HG03039 (cell line): ENCODE results near the gene SWT1.
"Not testable (repeated sequence)": the region's sequence is repeated elsewhere in the genome, so short reads cannot be mapped to it uniquely, and the experiment has no call there.

ENCODE experiments used
- ATAC-seq: cut with Tn5 transposase; IDR thresholded peaks from one replicate; pipeline ENCODE4 v1.9.1; 2021; ENCODE audit warnings: mild to moderate bottlenecking, moderate library complexity; ENCODE audit not compliant: unreplicated experiment

SWT1 gene

DNA sequence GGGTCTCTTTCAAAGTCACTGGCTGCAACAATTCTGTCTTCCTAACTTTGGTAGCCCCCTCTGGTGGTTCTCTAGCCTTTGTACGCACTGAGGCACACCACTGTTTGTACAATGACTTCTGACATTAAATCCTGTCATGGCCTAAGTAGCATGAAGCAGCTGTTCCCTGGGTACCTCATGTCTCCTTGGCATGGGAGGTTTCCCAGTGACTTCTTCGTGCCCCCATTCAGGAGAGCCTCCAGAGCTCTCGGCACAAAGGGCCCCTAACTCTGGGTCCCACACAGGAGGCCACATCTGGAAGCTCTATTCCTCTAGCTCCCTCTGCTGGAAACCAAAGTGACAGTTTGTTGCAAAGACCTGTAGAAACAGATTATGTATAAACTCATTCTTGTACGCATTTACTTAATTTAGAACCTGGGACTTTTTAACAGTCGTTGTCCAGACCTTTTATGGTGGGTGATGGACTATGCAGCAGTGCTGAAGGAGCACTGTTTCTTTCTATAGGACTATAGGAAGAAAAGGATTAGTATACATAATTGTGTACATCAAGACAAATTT, 13.4 kb downstream of the SWT1 start:
- peak; percentile 78 for ATAC-seq

DNA sequence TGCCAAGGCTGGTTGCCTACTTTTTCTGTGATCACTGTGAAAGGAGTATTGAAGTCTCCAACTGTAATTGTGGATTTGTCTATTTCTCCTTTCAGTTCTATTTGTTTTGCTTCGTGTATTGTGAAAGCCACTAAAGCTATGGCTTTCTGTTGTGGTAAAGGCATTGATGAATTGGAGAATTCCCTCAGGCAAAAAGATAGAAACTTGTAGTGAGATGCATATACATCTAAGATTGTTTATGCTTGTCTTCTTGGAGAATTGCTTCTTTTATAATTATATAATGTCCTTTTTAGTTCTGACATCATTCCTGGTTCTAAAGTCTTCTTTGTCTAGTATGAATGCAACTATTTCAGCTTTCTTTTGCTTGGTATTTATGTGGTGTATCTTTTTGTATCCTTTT, 36.8 kb downstream of the SWT1 start:
- no peak for ATAC-seq

DNA sequence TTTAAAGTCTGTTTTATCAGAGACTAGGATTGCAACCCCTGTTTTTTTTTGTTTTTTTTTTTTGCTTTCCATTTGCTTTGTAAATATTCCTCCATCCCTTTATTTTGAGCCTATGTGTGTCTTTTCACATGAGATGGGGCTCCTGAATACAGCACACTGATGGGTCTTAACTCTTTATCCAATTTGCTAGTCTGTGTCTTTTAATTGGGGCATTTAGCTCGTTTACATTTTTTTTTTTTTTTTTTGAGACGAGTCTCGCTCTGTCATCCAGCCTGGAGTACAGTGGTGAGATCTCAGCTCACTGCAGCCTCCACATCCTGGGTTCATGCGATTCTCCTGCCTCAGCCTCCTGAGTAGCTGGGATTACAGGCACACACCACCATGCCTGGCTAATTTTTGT, 41.7 kb downstream of the SWT1 start:
- ATAC-seq = not testable (repeated sequence)

DNA sequence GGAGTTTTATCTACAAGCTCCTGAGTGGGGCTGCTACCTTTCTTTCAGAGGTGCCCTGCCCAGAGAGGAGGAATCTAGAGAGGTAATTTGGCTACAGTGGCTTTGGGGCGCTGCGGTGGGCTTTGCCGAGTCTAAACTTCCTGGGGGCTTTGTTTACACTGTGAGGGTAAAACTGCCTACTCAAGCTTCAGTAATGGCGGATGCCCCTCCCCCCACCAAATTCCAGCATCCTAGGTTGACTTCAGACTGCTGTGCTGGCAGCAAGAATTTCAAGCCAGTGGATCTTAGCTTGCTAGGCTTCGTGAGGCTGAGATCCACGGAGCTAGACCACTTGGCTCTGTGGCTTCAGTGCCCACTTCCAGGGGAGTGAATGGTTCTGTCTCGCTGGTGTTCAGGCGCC, 43.9 kb downstream of the SWT1 start:
- no peak for ATAC-seq

DNA sequence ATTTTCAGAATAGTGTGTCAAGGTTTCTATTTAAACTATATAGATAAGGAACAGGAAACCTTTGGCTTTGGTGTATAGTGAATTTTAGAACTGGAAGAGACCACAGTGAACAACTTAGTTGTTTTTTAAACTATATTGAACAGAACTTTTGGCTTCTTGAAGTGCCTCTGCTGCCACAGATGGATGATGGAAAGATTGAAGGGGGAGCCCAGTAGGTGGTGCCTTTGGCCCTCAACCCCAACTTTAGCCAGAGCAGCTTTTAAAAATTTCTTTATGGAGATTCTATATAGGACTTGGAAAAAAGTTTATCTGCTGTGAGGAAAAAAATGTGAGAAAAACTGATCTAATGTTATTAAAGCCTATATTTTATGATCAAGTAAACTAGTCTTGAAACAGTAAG, 50.2 kb downstream of the SWT1 start:
- ATAC-seq = no peak

DNA sequence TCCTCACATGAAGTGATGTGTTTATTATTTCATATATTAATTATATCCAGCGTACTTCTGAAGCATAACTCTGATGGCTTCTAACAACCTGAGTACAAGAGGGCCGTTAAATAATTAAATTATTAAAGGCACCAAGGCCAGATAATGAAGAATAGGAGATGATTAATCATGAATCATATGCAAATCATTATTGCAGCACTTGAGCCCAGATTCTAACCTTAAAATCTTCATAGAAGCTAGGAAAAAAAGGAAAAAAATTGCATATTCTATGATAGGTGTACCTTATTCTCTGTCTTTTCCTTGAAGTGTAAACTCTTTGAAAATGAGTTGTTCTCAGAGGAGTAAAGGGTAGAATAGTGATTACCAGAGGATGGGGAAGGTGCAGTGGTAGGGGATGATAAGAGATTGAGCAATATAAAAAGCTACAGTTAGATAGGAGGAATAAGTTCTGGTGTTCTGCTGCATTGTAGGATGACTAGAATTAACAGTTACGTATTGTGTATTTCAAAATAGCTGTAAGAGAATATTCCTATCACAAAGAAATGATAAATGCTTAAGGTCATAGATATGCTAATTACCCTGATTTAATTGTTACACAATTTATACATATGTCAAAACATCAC, 51.1 kb downstream of the SWT1 start:
- no peak for ATAC-seq

DNA sequence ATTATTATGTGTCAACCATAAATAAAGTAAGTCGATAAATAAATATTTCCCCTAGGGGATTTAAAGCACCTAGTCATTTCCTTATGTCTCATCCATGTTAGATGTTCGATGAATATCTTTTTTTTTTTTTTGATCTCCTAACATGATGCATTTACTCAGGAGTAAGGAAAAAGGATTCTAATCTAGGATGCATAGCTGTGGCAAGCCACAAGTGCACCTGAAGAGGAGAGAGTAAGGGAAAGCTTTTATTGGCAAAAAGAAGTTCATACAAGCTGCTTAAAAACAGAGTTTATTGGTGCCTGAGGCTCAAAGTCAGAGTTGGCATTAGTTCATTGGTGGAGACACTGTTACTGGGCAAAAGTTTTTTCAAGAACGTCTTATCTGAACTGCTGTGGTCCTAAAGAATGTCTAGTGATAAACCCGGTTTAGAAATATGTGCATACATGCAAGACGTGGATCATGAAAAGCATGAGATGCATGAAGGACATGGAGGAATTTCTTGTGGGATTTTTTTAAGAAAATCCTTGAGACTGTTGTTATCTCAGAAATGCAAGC, 51.7 kb downstream of the SWT1 start:
- no peak for ATAC-seq

DNA sequence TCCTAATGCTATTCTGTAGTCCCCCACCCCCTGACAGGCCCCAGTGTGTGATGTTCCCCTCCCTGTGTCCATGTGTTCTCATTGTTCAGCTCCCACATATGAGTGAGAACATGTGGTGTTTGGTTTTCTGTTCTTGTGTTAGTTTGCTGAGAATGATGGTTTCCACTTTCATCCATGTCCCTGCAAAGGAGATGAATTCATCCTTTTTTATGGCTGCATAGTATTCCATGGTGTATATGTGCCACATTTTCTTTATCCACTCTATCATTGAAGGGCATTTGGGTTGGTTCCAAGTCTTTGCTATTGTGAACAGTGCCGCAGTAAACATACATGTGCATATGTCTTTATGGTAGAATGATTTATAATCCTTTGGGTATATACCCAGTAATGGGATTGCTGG, 52.4 kb downstream of the SWT1 start:
- not testable (repeated sequence) for ATAC-seq

DNA sequence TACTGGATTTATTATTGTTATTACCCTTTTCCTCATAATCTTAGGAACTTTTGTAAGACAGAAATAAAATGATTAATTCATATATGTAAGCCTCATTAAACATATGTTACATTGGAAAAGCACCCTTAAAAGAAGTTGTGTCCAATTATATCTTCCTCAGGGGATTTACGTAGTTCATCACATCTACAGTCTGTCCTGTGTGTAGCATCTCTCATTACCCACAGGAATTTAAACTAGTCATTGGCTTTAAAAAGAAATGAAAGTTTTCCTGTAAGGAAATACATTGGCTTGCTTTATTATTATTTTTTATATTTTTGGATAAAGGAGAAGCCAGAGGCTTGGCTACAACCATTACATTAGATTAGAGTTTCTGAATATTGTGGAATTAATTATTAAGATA, 56.1 kb downstream of the SWT1 start:
- no peak for ATAC-seq

DNA sequence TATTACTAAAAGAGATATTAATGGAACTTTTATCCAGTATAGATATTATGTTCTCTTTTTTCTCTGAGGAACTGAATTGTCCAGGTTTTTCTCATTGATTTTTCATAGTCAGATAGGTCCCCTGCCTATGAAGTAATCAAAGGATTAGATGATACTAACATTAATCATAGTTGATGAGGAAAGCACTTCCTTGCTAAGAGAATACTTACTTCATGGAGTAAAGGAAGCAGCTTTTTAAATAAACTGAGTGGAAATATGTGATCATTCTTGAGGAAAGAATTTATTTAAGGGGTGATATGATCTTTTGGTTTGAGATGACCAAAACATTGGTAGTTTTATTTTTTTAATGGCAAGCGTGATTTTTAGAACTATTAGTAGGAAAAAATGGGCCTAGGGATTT, 58.9 kb downstream of the SWT1 start:
- no peak for ATAC-seq

DNA sequence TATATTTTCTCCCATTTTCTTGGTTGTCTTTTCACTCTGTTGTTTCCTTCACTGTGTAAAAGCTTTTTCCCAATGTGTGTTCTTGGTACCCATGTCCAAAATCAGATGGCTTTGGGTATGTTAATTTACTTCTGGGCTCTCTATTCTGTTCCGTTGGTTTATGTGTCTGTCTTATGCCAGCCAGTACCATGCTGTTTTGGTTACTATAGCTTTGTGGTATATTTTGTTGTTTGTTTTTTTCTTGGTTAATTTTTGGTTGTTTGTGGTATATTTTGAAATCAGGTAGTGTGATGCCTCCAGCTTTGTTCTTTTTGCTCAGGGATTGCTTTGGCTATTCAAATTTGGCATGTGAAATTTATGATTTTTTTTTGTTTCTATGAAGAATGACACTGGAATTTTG, 67.2 kb downstream of the SWT1 start:
- ATAC-seq = no peak

DNA sequence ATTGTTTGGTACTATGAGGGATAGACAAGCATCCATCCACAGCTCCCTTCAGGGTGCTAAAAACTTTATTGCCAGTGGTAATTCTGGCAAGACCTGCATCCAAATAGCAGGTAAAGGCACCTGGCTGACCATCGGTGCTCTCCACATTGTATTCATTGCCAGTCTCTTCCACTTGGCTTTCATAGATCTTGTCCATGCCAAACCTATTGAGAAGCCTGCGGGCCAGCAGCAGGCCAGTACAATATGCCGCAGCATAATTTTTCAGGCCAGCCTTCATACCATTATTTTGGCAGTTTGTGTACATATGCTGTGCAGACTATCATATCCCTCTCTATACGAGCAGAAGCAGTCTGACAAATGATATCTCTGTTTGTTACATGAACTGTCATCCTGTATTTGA, 70.2 kb downstream of the SWT1 start:
- no peak for ATAC-seq

DNA sequence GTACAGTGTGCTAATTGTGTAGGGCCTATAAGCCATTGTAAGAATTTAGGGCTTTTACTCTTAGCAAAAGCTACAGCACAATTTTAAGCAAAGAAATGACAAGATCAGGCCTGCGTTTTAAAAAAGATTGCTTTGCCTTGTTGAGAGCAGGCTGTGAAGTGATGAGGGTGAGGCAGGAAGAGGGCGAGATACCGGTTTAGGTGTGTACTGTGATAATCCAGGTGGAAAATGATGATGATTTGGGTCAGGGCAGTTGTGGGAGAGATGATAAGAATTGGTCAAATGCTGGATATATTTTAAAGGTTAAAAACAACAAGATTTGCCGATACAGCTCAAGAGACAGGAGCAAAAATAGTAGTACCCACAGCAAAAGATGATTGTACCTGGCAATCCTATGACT, 72.0 kb downstream of the SWT1 start:
- ATAC-seq = no peak

DNA sequence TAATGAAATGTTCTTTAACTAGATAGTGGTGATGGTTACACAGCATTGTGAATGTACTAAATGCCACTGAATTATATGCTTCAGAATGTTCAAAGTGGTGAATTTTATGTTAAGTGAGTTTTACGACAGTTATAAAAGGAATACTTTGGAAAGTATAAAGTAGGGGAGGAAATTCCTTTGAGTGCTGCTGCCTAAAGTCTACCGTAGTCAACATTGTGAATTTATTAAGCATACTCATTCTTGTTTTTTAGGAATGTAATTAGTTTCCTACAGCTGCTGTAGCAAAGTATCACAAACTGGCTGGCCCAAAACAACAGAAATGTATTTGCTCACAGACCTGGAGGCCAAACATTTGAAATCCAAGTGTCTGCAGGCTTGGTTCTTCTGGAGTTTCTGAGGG, 73.0 kb downstream of the SWT1 start:
- ATAC-seq = no peak

DNA sequence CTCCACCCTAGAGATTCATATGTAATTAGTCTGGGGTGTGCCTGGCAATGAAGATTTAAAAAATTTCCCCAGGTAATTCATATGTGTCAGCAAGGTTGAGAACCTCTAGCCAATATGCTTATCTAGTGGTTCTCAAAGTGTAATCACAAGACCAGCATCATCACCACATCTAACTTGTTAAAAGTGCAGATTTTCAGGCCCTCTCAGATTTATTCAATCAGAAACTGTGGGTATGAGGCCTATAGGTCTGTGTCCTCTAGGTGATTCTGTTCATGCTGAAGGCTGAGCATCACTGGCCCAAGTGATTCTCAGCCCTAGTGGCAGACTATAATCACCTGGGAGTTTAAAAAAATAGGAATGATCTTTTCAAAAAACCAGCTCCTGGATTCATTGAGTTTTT, 75.9 kb downstream of the SWT1 start:
- no peak for ATAC-seq

DNA sequence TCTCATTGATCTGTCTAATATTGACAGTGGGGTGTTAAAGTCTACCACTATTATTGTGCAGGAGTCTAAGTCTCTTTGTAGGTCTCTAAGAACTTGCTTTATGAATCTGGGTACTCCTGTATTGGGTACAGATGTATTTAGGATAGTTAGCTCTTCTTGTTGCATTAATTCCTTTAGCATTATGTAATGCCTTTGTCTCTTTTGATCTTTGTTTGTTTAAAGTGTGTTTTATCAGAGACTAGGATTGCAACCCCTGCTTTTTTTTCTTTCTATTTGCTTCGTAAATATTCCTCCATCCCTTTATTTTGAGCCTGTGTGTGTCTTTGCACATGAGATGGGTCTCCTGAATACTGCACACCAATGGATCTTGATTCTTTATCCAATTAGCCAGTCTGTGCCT, 77.2 kb downstream of the SWT1 start:
- ATAC-seq = not testable (repeated sequence)

DNA sequence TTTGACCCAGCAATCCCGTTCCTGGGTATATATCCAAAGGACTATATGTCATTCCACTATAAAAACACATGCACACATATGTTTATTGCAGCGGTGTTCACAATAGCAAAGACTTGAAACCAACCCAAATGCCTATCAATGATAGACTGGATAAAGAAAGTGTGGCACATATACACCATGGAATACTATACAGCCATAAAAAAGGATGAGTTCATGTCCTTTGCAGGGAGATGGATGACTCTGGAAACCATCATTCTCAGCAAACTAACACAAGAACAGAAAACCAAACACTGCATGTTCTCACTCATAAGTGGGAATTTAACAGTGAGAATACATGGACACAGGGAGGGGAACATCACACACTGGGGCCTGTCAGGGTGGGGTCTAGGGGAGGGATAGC, 80.2 kb downstream of the SWT1 start:
- not testable (repeated sequence) for ATAC-seq

DNA sequence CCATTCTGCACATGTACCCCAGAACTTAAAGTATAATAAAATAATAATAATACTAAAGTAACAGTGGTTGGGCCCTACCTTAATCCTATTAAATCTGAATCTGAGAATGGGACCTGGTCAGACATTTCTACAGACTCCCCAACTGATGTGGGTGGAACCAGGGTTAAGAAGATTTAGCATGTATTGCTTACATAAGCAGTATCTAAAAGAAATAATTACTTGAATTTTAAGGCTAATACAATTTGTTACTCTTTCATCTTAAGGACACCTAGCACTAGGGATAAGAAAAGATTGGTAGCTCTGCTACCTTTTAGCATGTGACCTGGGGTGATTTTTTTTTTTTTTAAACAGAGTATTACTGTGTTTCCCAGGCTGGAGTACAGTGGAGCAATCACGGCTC, 80.7 kb downstream of the SWT1 start:
- ATAC-seq = no peak

DNA sequence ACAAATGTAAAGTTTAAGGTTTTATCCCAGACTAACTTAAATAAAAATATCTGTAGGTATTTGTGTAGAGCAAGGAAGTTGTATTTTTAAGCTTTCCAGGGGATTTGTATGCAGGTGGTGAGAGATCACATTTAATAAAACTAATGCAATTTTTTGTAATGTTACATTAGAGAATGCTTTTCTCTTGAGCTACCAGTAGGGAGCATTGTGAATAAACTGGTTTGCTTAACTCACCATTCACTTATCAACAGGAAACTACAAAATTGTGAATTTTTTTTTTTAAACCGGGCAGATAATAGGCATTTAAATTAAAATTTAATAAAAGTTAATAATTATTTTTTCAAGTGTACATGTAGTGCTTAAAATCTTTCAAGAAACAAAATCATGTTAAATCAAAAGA, 81.5 kb downstream of the SWT1 start:
- ATAC-seq = no peak

DNA sequence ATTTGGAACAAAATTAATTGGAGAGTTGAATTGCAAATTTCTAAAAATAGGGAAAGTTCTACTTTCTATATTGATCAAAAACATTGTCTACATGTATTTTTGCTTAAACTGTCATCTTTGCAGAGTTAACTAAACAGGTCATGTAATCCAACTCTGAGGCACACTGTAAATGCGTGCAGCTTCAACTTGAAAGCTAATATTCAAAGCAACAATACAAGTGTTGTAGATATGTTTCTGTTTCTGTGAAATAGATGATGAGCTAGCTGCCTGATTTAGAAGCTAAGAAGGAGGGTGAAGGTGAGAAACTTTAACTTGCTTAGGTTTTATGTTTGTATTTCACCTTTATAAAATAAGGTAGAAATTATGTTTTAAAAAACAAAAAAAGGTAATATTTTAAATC, 82.9 kb downstream of the SWT1 start:
- ATAC-seq = no peak

DNA sequence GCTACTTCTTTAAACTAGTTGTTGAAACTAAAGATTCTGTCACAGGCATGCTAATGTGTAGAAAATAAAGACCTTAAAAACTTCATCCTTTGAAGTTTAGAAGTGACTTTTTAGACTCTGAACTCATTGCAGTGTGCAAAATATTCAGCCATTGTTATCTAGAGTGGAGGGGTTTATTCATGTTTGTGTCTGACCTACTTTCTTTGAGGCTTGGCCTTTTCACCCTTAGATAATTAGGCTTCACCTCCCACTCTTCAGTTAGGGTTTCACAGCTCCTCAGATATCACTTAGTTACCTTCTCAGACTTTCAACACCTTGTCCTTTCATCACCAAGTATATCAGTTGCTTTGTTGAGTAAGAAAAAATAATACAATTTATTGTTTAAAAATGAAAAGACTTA, 84.2 kb downstream of the SWT1 start:
- no peak for ATAC-seq

DNA sequence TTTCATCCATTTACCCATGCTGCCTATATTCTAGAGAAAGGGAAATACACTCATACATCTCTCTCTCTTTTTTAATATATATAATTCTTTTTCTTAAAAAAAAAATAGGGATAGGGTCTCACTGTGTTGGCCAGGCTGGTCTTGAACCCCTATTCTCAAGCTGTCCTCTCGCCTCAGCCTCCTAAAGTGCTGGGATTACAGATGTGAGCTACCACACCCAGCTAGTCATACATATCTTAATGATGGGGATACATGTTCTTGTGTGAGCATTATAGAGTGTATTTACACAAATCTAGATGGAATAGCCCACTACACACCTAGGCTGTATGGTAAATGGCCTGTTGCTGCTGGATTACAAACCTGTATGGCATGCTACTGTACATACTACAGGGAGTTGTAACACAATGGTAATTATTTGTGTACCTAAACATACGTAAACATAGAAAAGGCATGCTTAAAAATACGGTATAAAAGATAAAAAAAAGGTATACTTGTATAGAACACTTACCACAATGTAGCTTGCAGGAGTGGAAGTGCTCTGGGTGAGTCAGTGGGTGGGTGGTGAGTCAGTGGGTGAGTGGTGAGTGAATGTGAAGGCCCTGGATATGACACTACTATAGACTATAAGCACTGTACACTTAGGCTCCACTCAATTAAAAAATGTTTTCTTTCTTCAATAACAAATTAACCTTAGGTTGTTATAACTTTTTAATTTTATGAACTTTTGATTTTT, 87.2 kb downstream of the SWT1 start:
- no peak for ATAC-seq
